Fibroblast of skin of abdomen (primary cell): Measurements from ENCODE around the gene C2CD5.
"Not testable (repeated sequence)": the region's sequence is repeated elsewhere in the genome, so short reads cannot be mapped to it uniquely, and the experiment has no call there.

Experiments used
- DNase-seq: peaks from one replicate; pipeline ENCODE4 v3.0.0-alpha.2; 2013

The C2CD5 gene

GRCh38 chr12:22536346-22536945 lies 7.9 kb downstream of the C2CD5 start:
- DNase-seq, result no peak

GRCh38 chr12:22535478-22535877 lies 8.9 kb downstream of the C2CD5 start:
- no peak for DNase-seq

GRCh38 chr12:22535038-22535437 lies 9.3 kb downstream of the C2CD5 start:
- DNase-seq, result no peak

GRCh38 chr12:22533155-22533554 lies 11.2 kb downstream of the C2CD5 start:
- DNase-seq, result no peak

GRCh38 chr12:22532317-22532716 lies 12.0 kb downstream of the C2CD5 start:
- no peak for DNase-seq

- no peak for DNase-seq
Observed at GRCh38 chr12:22531205-22531604, 13.1 kb downstream of the C2CD5 start.

GRCh38 chr12:22529281-22530060 lies 14.9 kb downstream of the C2CD5 start:
- peak; percentile 34 for DNase-seq

GRCh38 chr12:22527999-22528398 lies 16.3 kb downstream of the C2CD5 start:
- peak; percentile 83 for DNase-seq

- no peak for DNase-seq
Observed at GRCh38 chr12:22526836-22527235, 17.5 kb downstream of the C2CD5 start.

GRCh38 chr12:22525426-22525825 lies 18.9 kb downstream of the C2CD5 start:
- DNase-seq, result peak; percentile 61

GRCh38 chr12:22518998-22519397 lies 25.3 kb downstream of the C2CD5 start:
- DNase-seq, result peak; percentile 29

- DNase-seq, result peak; percentile 12
Observed at GRCh38 chr12:22518060-22518719, 26.2 kb downstream of the C2CD5 start.

GRCh38 chr12:22514875-22515274 lies 29.5 kb downstream of the C2CD5 start:
- no peak for DNase-seq

GRCh38 chr12:22505826-22506225 lies 38.5 kb downstream of the C2CD5 start:
- no peak for DNase-seq

- no peak for DNase-seq
Observed at GRCh38 chr12:22500100-22500499, 44.2 kb downstream of the C2CD5 start.

GRCh38 chr12:22499445-22499844 lies 44.9 kb downstream of the C2CD5 start:
- DNase-seq, result no peak

GRCh38 chr12:22494319-22494718 lies 50.0 kb downstream of the C2CD5 start:
- DNase-seq, result no peak

GRCh38 chr12:22491034-22491433 lies 53.3 kb downstream of the C2CD5 start:
- DNase-seq, result no peak

- DNase-seq, result no peak
Observed at GRCh38 chr12:22488478-22488877, 55.9 kb downstream of the C2CD5 start.

GRCh38 chr12:22487683-22488082 lies 56.7 kb downstream of the C2CD5 start:
- DNase-seq, result not testable (repeated sequence)

GRCh38 chr12:22481547-22482104 lies 62.7 kb downstream of the C2CD5 start:
- no peak for DNase-seq

GRCh38 chr12:22480814-22481213 lies 63.5 kb downstream of the C2CD5 start:
- DNase-seq, result not testable (repeated sequence)

- DNase-seq, result no peak
Observed at GRCh38 chr12:22480016-22480415, 64.3 kb downstream of the C2CD5 start.
